NCI-H2029 (cell line): ENCODE results near the gene SURF2.

Source experiments
- DNase-seq: peaks from one replicate; lab custom pipeline; 2025; lab: John Stamatoyannopoulos, UW

SURF2 gene

GRCh38 chr9:133354766-133355165 is 1.6 kb upstream of the SURF2 start:
- DNase-seq: no peak

GRCh38 chr9:133355881-133356357 is 431 bp upstream of the SURF2 start:
- DNase-seq: no peak

- DNase-seq: no peak
Observed at GRCh38 chr9:133357656-133358055, 1.3 kb downstream of the SURF2 start.

- no peak for DNase-seq
Observed at GRCh38 chr9:133359399-133360175, 3.2 kb downstream of the SURF2 start.

- DNase-seq: no peak
Observed at GRCh38 chr9:133360400-133361393, 4.3 kb downstream of the SURF2 start.

- no peak for DNase-seq
Observed at GRCh38 chr9:133361507-133362092, 5.2 kb downstream of the SURF2 start.

- no peak for DNase-seq
Observed at GRCh38 chr9:133362359-133363044, 6.2 kb downstream of the SURF2 start.

- DNase-seq: no peak
Observed at GRCh38 chr9:133366435-133366834, 10.1 kb downstream of the SURF2 start.

- no peak for DNase-seq
Observed at GRCh38 chr9:133367221-133367620, 10.9 kb downstream of the SURF2 start.

GRCh38 chr9:133367778-133368177 is 11.4 kb downstream of the SURF2 start:
- DNase-seq: no peak

- DNase-seq: peak; percentile 56
Observed at GRCh38 chr9:133368249-133368881, 12.0 kb downstream of the SURF2 start.

- no peak for DNase-seq
Observed at GRCh38 chr9:133369422-133369821, 13.1 kb downstream of the SURF2 start.

GRCh38 chr9:133369933-133370332 is 13.6 kb downstream of the SURF2 start:
- no peak for DNase-seq

- DNase-seq: no peak
Observed at GRCh38 chr9:133370685-133371084, 14.3 kb downstream of the SURF2 start.

GRCh38 chr9:133371261-133371711 is 14.9 kb downstream of the SURF2 start:
- no peak for DNase-seq

- no peak for DNase-seq
Observed at GRCh38 chr9:133372144-133372543, 15.8 kb downstream of the SURF2 start.

GRCh38 chr9:133374612-133375115 is 18.3 kb downstream of the SURF2 start:
- DNase-seq: no peak

GRCh38 chr9:133375116-133375723 is 18.9 kb downstream of the SURF2 start:
- no peak for DNase-seq

GRCh38 chr9:133375724-133376654 is 19.6 kb downstream of the SURF2 start, which contains the start of the genes STKLD1 and SURF4:
Gene STKLD1, plus strand, starts transcription at chr9:133376366. Its CDS starts 108 bp downstream, at chr9:133376474.
Gene SURF4, minus strand, starts transcription at chr9:133376060. Its CDS starts 91 bp downstream, at chr9:133375969.
- peak; percentile 96 for DNase-seq
